ENCODE data around the gene JAZF1.

GRCh38 chr7:28182071-28182471 lies 1.5 kb upstream of the JAZF1 start:
- no peak for TF ChIP-seq PATZ1 (CRISPR knock-in tag; IDR thresholded peaks at IDR 0.05; ENCODE audit: borderline replicate concordance)
- TF ChIP-seq SNAI2 (CRISPR knock-in tag; IDR thresholded peaks at IDR 0.05) = no peak
- TF ChIP-seq ZNF565 (CRISPR knock-in tag; conservative IDR thresholded peaks at IDR 0.05; ENCODE audit: low read depth) = no peak
- TF ChIP-seq BACH2 (CRISPR knock-in tag; IDR thresholded peaks at IDR 0.05; ENCODE audit: borderline replicate concordance) = no peak
- TF ChIP-seq ZFP30 (CRISPR knock-in tag; IDR thresholded peaks at IDR 0.05) = no peak
- TF ChIP-seq ARNTL (CRISPR knock-in tag; IDR thresholded peaks at IDR 0.05; ENCODE audit: borderline replicate concordance, low read depth) = no peak
- TF ChIP-seq ZNF70 (CRISPR knock-in tag; IDR thresholded peaks at IDR 0.05) = no peak
- no peak for TF ChIP-seq TOX (CRISPR knock-in tag; IDR thresholded peaks at IDR 0.05; ENCODE audit: borderline replicate concordance)
